ENCODE measurements around the gene SLC1A2. TPM values are rescaled to one million over a fixed set of nuclear protein-coding genes. Genes with fewer than 3 reads are reported as not detected.
A peak's percentile ranks its signal among the peaks of the same experiment; 100 is the strongest.

Gene SLC1A2
- total RNA-seq, 2 donors from 2014 or later, result 0.63 to 2.5 TPM

GRCh38 chr11:35375332-35376117 lies 43.8 kb downstream of the SLC1A2 start:
- no peak overlapping the region for H3K4me3 ChIP-seq
- no peaks in the 10 kb centered on the region for H3K36me3 ChIP-seq
- no peaks in the 10 kb centered on the region for H3K9me3 ChIP-seq
- no peak for DNase-seq (ENCODE audit: low spot score)
- peaks cover 0 to 9% of the 10 kb centered on the region in 2 donors for H3K4me1 ChIP-seq
- H3K27me3 ChIP-seq, result no peaks in the 10 kb centered on the region
- no peak for TF ChIP-seq CTCF (IDR thresholded peaks at IDR 0.05)
- H3K27ac ChIP-seq, result no peak overlapping the region

GRCh38 chr11:35373284-35373933 lies 45.9 kb downstream of the SLC1A2 start:
- Histone ChIP-seq H3K4me1 (peaks cover 0 to 11% of the 10 kb centered on the region in 2 donors), H3K27me3 (no peaks in the 10 kb centered on the region), H3K36me3 (no peaks in the 10 kb centered on the region), H3K9me3 (no peaks in the 10 kb centered on the region), H3K27ac (no peak overlapping the region), H3K4me3 (no peak overlapping the region)
- no peak for TF ChIP-seq CTCF (IDR thresholded peaks at IDR 0.05)
- DNase-seq (ENCODE audit: low spot score), result no peak

- peaks cover 0 to 13% of the 10 kb centered on the region in 2 donors for H3K4me1 ChIP-seq
- no peaks in the 10 kb centered on the region for H3K36me3 ChIP-seq
- TF ChIP-seq CTCF (IDR thresholded peaks at IDR 0.05), result no peak
- no peaks in the 10 kb centered on the region for H3K9me3 ChIP-seq
- DNase-seq (ENCODE audit: low spot score), result no peak
- no peak overlapping the region for H3K4me3 ChIP-seq
- no peak overlapping the region for H3K27ac ChIP-seq
- no peaks in the 10 kb centered on the region for H3K27me3 ChIP-seq
Measured at GRCh38 chr11:35372565-35373283, 46.6 kb downstream of the SLC1A2 start.

GRCh38 chr11:35367491-35367890 lies 51.9 kb downstream of the SLC1A2 start:
- no peak overlapping the region for H3K4me3 ChIP-seq
- H3K36me3 ChIP-seq, result no peaks in the 10 kb centered on the region
- H3K27me3 ChIP-seq, result no peaks in the 10 kb centered on the region
- TF ChIP-seq CTCF (IDR thresholded peaks at IDR 0.05), result no peak
- H3K27ac ChIP-seq, result peak overlapping the region; percentile 69 to 83
- DNase-seq (ENCODE audit: low spot score), result no peak
- peaks cover 0 to 29% of the 10 kb centered on the region in 2 donors for H3K4me1 ChIP-seq
- peaks cover 0 to 5% of the 10 kb centered on the region in 2 donors for H3K9me3 ChIP-seq

GRCh38 chr11:35366798-35367197 lies 52.6 kb downstream of the SLC1A2 start:
- H3K4me3 ChIP-seq, result no peak overlapping the region
- no peaks in the 10 kb centered on the region for H3K27me3 ChIP-seq
- H3K4me1 ChIP-seq, result peaks cover 0 to 29% of the 10 kb centered on the region in 2 donors
- no peaks in the 10 kb centered on the region for H3K36me3 ChIP-seq
- no peak for TF ChIP-seq CTCF (IDR thresholded peaks at IDR 0.05)
- peak overlapping the region; percentile 69 to 83 for H3K27ac ChIP-seq
- H3K9me3 ChIP-seq, result peaks cover 0 to 5% of the 10 kb centered on the region in 2 donors
- no peak for DNase-seq (ENCODE audit: low spot score)
